SK-N-SH (cell line): ENCODE data around the gene PTPRN. TPM values are rescaled to one million over a fixed set of nuclear protein-coding genes. Genes with fewer than 3 reads are reported as not detected.
A peak's percentile ranks its signal among the peaks of the same experiment; 100 is the strongest.

Experiments used
- CTCF ChIA-PET: fragments of 300-600, 350-600 bp; formaldehyde crosslinking; extraction: SDS; loops from one replicate; lab custom pipeline; 2021; lab: Yijun Ruan, JAX
- POLR2A ChIA-PET: fragments of 350-600 bp; sonication (Branson Sonifier 250); formaldehyde crosslinking; extraction: SDS; loops from one replicate; lab custom pipeline; 2020; ENCODE audit warnings: antibody characterized with exemption, inconsistent platforms; lab: Yijun Ruan, JAX
- DNase-seq: peaks from one replicate; pipeline ENCODE4 v3.0.0; 2012
- H2AFZ ChIP-seq: fragments of 200-600 bp; sonication (generic); 2 replicates; pipeline ENCODE4 v1.8.1; 2016; ENCODE audit warnings: antibody characterized with exemption, mild to moderate bottlenecking, low read depth
- H3F3A ChIP-seq: fragments of 200-600 bp; sonication (generic); replicated peaks from 2 replicates; pipeline ENCODE3; 2016; ENCODE audit warnings: antibody characterized with exemption, mild to moderate bottlenecking; ENCODE audit not compliant: insufficient read depth
- H3K27ac ChIP-seq, 2 experiments: fragments of 200-500 bp in 1 of 2; fragments of 200-600 bp in 1 of 2; sonication (Bioruptor generic) in 1 of 2; sonication (generic), shearing (Covaris generic) in 1 of 2; 2 replicates each; pipeline versions ENCODE4 v1.5.1 to v1.6.1; 2014 to 2016; ENCODE audit warnings: low read depth in 2 of 2, inconsistent platforms in 1 of 2, low read length in 1 of 2, mild to moderate bottlenecking in 1 of 2, mixed read lengths in 1 of 2
- H3K27me3 ChIP-seq: fragments of 200-600 bp; sonication (generic), shearing (Covaris generic); 2 replicates; pipeline ENCODE4 v1.6.1; 2016; ENCODE audit warnings: mixed run types; ENCODE audit not compliant: insufficient read depth
- H3K36me3 ChIP-seq, 2 experiments: fragments of 200-500 bp in 1 of 2; fragments of 200-600 bp in 1 of 2; sonication (Bioruptor generic) in 1 of 2; sonication (generic) in 1 of 2; replicated peaks in 1 of 2; 2 replicates each; pipeline versions ENCODE3 to v1.5.1; 2014 to 2016; ENCODE audit warnings: low read length in 1 of 2, mild to moderate bottlenecking in 1 of 2; ENCODE audit not compliant: insufficient read depth in 2 of 2, control insufficient read depth in 1 of 2
- H3K4me1 ChIP-seq, 2 experiments: fragments of 200-500 bp in 1 of 2; fragments of 200-600 bp in 1 of 2; sonication (Bioruptor generic) in 1 of 2; sonication (generic), shearing (Covaris generic) in 1 of 2; 2 replicates each; pipeline versions ENCODE4 v1.5.1 to v1.6.1; 2014 to 2016; ENCODE audit warnings: low read depth in 1 of 2, low read length in 1 of 2, mixed run types in 1 of 2; ENCODE audit not compliant: insufficient read depth in 2 of 2, control insufficient read depth in 1 of 2
- H3K4me2 ChIP-seq: fragments of 200-600 bp; sonication (generic), shearing (Covaris generic); 2 replicates; pipeline ENCODE4 v1.6.1; 2017; ENCODE audit warnings: mixed run types
- H3K4me3 ChIP-seq, 2 experiments: fragments of 200-500 bp in 1 of 2; fragments of 200-600 bp in 1 of 2; sonication (Bioruptor generic) in 1 of 2; sonication (generic), shearing (Covaris generic) in 1 of 2; 2 replicates each; pipeline versions ENCODE4 v1.5.1 to v1.8.1; 2014 to 2016; ENCODE audit warnings: low read depth in 2 of 2, inconsistent platforms in 1 of 2, low read length in 1 of 2, mild to moderate bottlenecking in 1 of 2, mixed read lengths in 1 of 2, moderate library complexity in 1 of 2
- H3K79me2 ChIP-seq: fragments of 200-600 bp; sonication (generic); 2 replicates; pipeline ENCODE4 v1.8.1; 2017; ENCODE audit warnings: mild to moderate bottlenecking; ENCODE audit not compliant: insufficient read depth
- H3K9ac ChIP-seq: fragments of 200-600 bp; sonication (generic); 2 replicates; pipeline ENCODE4 v1.6.1; 2017; ENCODE audit warnings: mixed run types
- H3K9me2 ChIP-seq: fragments of 200-600 bp; sonication (generic); 2 replicates; pipeline ENCODE4 v1.6.1; 2017; ENCODE audit warnings: mixed run types
- H3K9me3 ChIP-seq: fragments of 200-600 bp; sonication (generic); 2 replicates; pipeline ENCODE4 v1.6.1; 2017; ENCODE audit warnings: mixed run types, mild to moderate bottlenecking, moderate library complexity
- H4K20me1 ChIP-seq: fragments of 200-600 bp; sonication (generic); 2 replicates; pipeline ENCODE4 v1.6.1; 2017; ENCODE audit warnings: mild to moderate bottlenecking, mixed run types; ENCODE audit not compliant: insufficient read depth
- CHD2 ChIP-seq: fragments of 150-350 bp; IDR thresholded peaks from 2 replicates; pipeline ENCODE4 v1.6.1; 2018; ENCODE audit warnings: low read length; ENCODE audit not compliant: partially characterized antibody
- ELF1 ChIP-seq: IDR thresholded peaks from 2 replicates; pipeline ENCODE4 v1.4.0; 2012
- EP300 ChIP-seq, 2 experiments: IDR thresholded peaks; 2 replicates each; pipeline versions ENCODE4 v1.4.0 to v1.6.1; 2012; ENCODE audit warnings: borderline replicate concordance in 1 of 2, low read depth in 1 of 2, low read length in 1 of 2
- FOXJ3 ChIP-seq: sonication (generic); formaldehyde crosslinking; IDR thresholded peaks from 2 replicates; pipeline ENCODE4 v1.5.1; 2020; ENCODE audit warnings: mild to moderate bottlenecking, missing genetic modification reagents
- POLR2AphosphoS5 ChIP-seq: IDR thresholded peaks from 2 replicates; pipeline ENCODE4 v1.6.1; 2012; ENCODE audit warnings: low read depth, low read length
- RAD21 ChIP-seq: IDR thresholded peaks from 2 replicates; pipeline ENCODE4 v1.6.1; 2012; ENCODE audit warnings: mild to moderate bottlenecking, low read length
- RFX5 ChIP-seq: IDR thresholded peaks from 2 replicates; pipeline ENCODE4 v1.6.1; 2012; ENCODE audit warnings: mild to moderate bottlenecking, improper control_type of control experiment, low read length
- TCF12 ChIP-seq: IDR thresholded peaks from 2 replicates; pipeline ENCODE4 v1.4.0; 2012
- TEAD4 ChIP-seq: IDR thresholded peaks from 2 replicates; pipeline ENCODE4 v1.4.0; 2012; ENCODE audit warnings: mild to moderate bottlenecking, borderline replicate concordance; ENCODE audit not compliant: insufficient read depth
- whole genome bisulfite sequencing: methylation state at CpG from one replicate; pipeline ENCODE4 v1.1.6; 2017; ENCODE audit warnings: low lambda C conversion rate; 5-methylcytosine and 5-hydroxymethylcytosine counted together
- polyA plus RNA-seq, 3 experiments: library from polyadenylated mRNA; depleted of rRNA; stranded (reverse); fragments of >200 nt; gene quantifications; 2 replicates each; pipeline ENCODE4 v1.2.3, GENCODE V29; 2012
- TF ChIP-seq, protein P1 (sequence below): IDR thresholded peaks from 2 replicates; pipeline ENCODE4 v1.4.0; 2012; ENCODE audit warnings: low read depth
- TF ChIP-seq, protein P2 (sequence below): fragments of 200-600 bp; sonication (generic); IDR thresholded peaks from 2 replicates; pipeline ENCODE4 v1.6.1; 2017; ENCODE audit warnings: antibody characterized with exemption, mild to moderate bottlenecking, moderate library complexity
- TF ChIP-seq, protein P3 (sequence below): IDR thresholded peaks from 2 replicates; pipeline ENCODE4 v1.6.1; 2012; ENCODE audit warnings: mild to moderate bottlenecking, low read depth, low read length, moderate library complexity
- TF ChIP-seq, protein P4 (sequence below): fragments of 150-350 bp; IDR thresholded peaks from 2 replicates; pipeline ENCODE4 v1.6.1; 2016; ENCODE audit warnings: mild to moderate bottlenecking, low read depth, low read length

The PTPRN gene
- polyA plus RNA-seq, 1 of the 3 experiments (the other 2 are of a cell fraction), result 9.5 TPM

GRCh38 chr2:219281588-219281987, 27.6 kb downstream of the PTPRN start:
- peaks cover 9% of the 10 kb centered on the region; the same call in 1 of the 2 replicates for H3K79me2 ChIP-seq
- 92% methylated on average over 5 of the region's 8 CpGs for WGBS
- peaks cover 14 to 37% of the 10 kb centered on the region in 2 experiments for H3K36me3 ChIP-seq
- no peak overlapping the region for H3K27ac ChIP-seq
- no peak for TF ChIP-seq RFX5
- no peak for TF ChIP-seq TCF12
- no peaks in the 10 kb centered on the region for H4K20me1 ChIP-seq
- no peak overlapping the region for H3K4me2 ChIP-seq
- no peak for DNase-seq
- ChIA-PET POLR2A (no interaction called here), CTCF (interaction anchor here (1.1 to 15.4 kb wide), 7 partner anchors 11 to 122 kb away, joined by 3 to 312 read pairs (median 4); partner anchors contain the start of genes GLB1L and STK16)
- no peaks in the 10 kb centered on the region for H3K9me3 ChIP-seq
- H3K9ac ChIP-seq, result no peak overlapping the region
- H3K27me3 ChIP-seq, result no peaks in the 10 kb centered on the region
- peaks cover 17 to 24% of the 10 kb centered on the region in 2 experiments for H3K4me1 ChIP-seq
- peaks cover 12% of the 10 kb centered on the region for H3F3A ChIP-seq
- H3K9me2 ChIP-seq, result no peaks in the 10 kb centered on the region
- H2AFZ ChIP-seq, result no peak overlapping the region
- H3K4me3 ChIP-seq, result no peak overlapping the region

GRCh38 chr2:219280651-219281050, 28.6 kb downstream of the PTPRN start:
- CTCF ChIA-PET, result interaction anchor here (1.1 to 15.4 kb wide), 6 partner anchors 11 to 41 kb away, joined by 3 to 312 read pairs (median 33); partner anchors contain the start of genes GLB1L and STK16
- POLR2A ChIA-PET, result no interaction called here
- peak overlapping the region; percentile 95; the same call in 1 of the 2 replicates for H3K4me2 ChIP-seq
- no peaks in the 10 kb centered on the region for H3K9me3 ChIP-seq
- DNase-seq, result no peak
- no peak overlapping the region; a peak in 1 of 4 replicates for H3K4me3 ChIP-seq
- H3K27me3 ChIP-seq, result no peaks in the 10 kb centered on the region
- H3K79me2 ChIP-seq, result peaks cover 9% of the 10 kb centered on the region; the same call in 1 of the 2 replicates
- H3K4me1 ChIP-seq, result peaks cover 17 to 24% of the 10 kb centered on the region in 2 experiments
- no peaks in the 10 kb centered on the region for H4K20me1 ChIP-seq
- WGBS, result 94% methylated on average over 4 of the region's 4 CpGs
- H3F3A ChIP-seq, result peaks cover 12% of the 10 kb centered on the region
- no peak overlapping the region for H3K9ac ChIP-seq
- H3K36me3 ChIP-seq, result peaks cover 14 to 37% of the 10 kb centered on the region in 2 experiments
- no peak overlapping the region for H3K27ac ChIP-seq
- no peak overlapping the region for H2AFZ ChIP-seq
- no peaks in the 10 kb centered on the region for H3K9me2 ChIP-seq
- no peak for TF ChIP-seq ELF1
- TF ChIP-seq, protein P1, sequence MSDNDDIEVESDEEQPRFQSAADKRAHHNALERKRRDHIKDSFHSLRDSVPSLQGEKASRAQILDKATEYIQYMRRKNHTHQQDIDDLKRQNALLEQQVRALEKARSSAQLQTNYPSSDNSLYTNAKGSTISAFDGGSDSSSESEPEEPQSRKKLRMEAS, result no peak
- TF ChIP-seq EP300 (IDR thresholded peaks at IDR 0.05; ENCODE audit: borderline replicate concordance in 1 of 2, low read depth in 1 of 2, low read length in 1 of 2), result no peak
- TF ChIP-seq, protein P2, sequence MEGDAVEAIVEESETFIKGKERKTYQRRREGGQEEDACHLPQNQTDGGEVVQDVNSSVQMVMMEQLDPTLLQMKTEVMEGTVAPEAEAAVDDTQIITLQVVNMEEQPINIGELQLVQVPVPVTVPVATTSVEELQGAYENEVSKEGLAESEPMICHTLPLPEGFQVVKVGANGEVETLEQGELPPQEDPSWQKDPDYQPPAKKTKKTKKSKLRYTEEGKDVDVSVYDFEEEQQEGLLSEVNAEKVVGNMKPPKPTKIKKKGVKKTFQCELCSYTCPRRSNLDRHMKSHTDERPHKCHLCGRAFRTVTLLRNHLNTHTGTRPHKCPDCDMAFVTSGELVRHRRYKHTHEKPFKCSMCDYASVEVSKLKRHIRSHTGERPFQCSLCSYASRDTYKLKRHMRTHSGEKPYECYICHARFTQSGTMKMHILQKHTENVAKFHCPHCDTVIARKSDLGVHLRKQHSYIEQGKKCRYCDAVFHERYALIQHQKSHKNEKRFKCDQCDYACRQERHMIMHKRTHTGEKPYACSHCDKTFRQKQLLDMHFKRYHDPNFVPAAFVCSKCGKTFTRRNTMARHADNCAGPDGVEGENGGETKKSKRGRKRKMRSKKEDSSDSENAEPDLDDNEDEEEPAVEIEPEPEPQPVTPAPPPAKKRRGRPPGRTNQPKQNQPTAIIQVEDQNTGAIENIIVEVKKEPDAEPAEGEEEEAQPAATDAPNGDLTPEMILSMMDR, result no peak
- no peak for TF ChIP-seq TEAD4
- no peak for TF ChIP-seq RAD21
- no peak for TF ChIP-seq CHD2
- TF ChIP-seq POLR2AphosphoS5, result no peak
- no peak for TF ChIP-seq FOXJ3 (CRISPR knock-in tag)
- TF ChIP-seq, protein P3, sequence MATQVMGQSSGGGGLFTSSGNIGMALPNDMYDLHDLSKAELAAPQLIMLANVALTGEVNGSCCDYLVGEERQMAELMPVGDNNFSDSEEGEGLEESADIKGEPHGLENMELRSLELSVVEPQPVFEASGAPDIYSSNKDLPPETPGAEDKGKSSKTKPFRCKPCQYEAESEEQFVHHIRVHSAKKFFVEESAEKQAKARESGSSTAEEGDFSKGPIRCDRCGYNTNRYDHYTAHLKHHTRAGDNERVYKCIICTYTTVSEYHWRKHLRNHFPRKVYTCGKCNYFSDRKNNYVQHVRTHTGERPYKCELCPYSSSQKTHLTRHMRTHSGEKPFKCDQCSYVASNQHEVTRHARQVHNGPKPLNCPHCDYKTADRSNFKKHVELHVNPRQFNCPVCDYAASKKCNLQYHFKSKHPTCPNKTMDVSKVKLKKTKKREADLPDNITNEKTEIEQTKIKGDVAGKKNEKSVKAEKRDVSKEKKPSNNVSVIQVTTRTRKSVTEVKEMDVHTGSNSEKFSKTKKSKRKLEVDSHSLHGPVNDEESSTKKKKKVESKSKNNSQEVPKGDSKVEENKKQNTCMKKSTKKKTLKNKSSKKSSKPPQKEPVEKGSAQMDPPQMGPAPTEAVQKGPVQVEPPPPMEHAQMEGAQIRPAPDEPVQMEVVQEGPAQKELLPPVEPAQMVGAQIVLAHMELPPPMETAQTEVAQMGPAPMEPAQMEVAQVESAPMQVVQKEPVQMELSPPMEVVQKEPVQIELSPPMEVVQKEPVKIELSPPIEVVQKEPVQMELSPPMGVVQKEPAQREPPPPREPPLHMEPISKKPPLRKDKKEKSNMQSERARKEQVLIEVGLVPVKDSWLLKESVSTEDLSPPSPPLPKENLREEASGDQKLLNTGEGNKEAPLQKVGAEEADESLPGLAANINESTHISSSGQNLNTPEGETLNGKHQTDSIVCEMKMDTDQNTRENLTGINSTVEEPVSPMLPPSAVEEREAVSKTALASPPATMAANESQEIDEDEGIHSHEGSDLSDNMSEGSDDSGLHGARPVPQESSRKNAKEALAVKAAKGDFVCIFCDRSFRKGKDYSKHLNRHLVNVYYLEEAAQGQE, result no peak
- TF ChIP-seq, protein P4, sequence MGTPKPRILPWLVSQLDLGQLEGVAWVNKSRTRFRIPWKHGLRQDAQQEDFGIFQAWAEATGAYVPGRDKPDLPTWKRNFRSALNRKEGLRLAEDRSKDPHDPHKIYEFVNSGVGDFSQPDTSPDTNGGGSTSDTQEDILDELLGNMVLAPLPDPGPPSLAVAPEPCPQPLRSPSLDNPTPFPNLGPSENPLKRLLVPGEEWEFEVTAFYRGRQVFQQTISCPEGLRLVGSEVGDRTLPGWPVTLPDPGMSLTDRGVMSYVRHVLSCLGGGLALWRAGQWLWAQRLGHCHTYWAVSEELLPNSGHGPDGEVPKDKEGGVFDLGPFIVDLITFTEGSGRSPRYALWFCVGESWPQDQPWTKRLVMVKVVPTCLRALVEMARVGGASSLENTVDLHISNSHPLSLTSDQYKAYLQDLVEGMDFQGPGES, result no peak
